Panc1 (cell line): Measurements from ENCODE around the gene TMEM88. TPM values are rescaled to one million over a fixed set of nuclear protein-coding genes. Genes with fewer than 3 reads are reported as not detected.
A peak's percentile ranks its signal among the peaks of the same experiment; 100 is the strongest.

Experiments used
- ATAC-seq: fragments of 200-7000 bp; cut with Tn5 transposase; 2 replicates; pipeline ENCODE4 v1.9.1; 2020; ENCODE audit warnings: mild to moderate bottlenecking, moderate library complexity
- BruUV-seq: library from RNA; stranded (reverse); fragments of 400-500 nt; replicated peaks from 2 replicates; lab custom pipeline; 2021; lab: Mats Ljungman, UMichigan
- CTCF ChIA-PET: fragments of 300-600 bp; sonication (Branson Sonifier 250); formaldehyde crosslinking; loops from one replicate; lab custom pipeline; 2022; ENCODE audit warnings: antibody characterized with exemption; lab: Charles Lee
- POLR2A ChIA-PET: fragments of 300-600 bp; sonication (Branson Sonifier 250); formaldehyde crosslinking; loops from one replicate; lab custom pipeline; 2022; ENCODE audit warnings: antibody characterized with exemption; lab: Charles Lee
- DNase-seq: peaks from one replicate; pipeline ENCODE4 v3.0.0-alpha.2; 2010; ENCODE audit warnings: low read depth, low spot score
- H3K27ac ChIP-seq: 2 replicates; pipeline ENCODE4 v1.5.1; 2011; ENCODE audit warnings: mild to moderate bottlenecking, low read length, inconsistent platforms
- H3K27me3 ChIP-seq: fragments of 200-500 bp; sonication (Bioruptor generic); 2 replicates; pipeline ENCODE4 v1.6.0; 2014; ENCODE audit warnings: low read length, inconsistent platforms; ENCODE audit not compliant: control insufficient read depth, insufficient read depth
- H3K36me3 ChIP-seq: fragments of 200-500 bp; sonication (Bioruptor generic); 2 replicates; pipeline ENCODE4 v1.5.1; 2014; ENCODE audit warnings: inconsistent platforms, mild to moderate bottlenecking, low read length, moderate library complexity; ENCODE audit not compliant: control insufficient read depth, insufficient read depth
- H3K4me1 ChIP-seq: 2 replicates; pipeline ENCODE4 v1.5.1; 2011; ENCODE audit warnings: inconsistent platforms, mild to moderate bottlenecking, low read length, moderate library complexity; ENCODE audit not compliant: control insufficient read depth, insufficient read depth
- H3K4me3 ChIP-seq, 2 experiments: 2 replicates each; pipeline ENCODE4 v1.5.1; 2011 to 2012; ENCODE audit warnings: low read depth in 2 of 2, low read length in 2 of 2, mild to moderate bottlenecking in 2 of 2, inconsistent platforms in 1 of 2, moderate library complexity in 1 of 2
- H3K9me3 ChIP-seq: fragments of 200-500 bp; sonication (Bioruptor generic); 2 replicates; pipeline ENCODE4 v1.5.1; 2014; ENCODE audit warnings: low read depth, mild to moderate bottlenecking, inconsistent platforms, low read length, moderate library complexity; ENCODE audit not compliant: control insufficient read depth, insufficient read depth
- POLR2AphosphoS5 ChIP-seq: IDR thresholded peaks from 2 replicates; pipeline ENCODE4 v1.6.1; 2012; ENCODE audit warnings: mild to moderate bottlenecking, low read depth, low read length, moderate library complexity
- SIN3A ChIP-seq: IDR thresholded peaks from 2 replicates; pipeline ENCODE4 v1.6.1; 2012; ENCODE audit warnings: low read depth, mild to moderate bottlenecking, low read length, moderate library complexity, borderline replicate concordance; ENCODE audit not compliant: insufficient read depth
- TCF7L2 ChIP-seq: IDR thresholded peaks from 2 replicates; pipeline ENCODE4 v1.6.1; 2011; ENCODE audit warnings: mild to moderate bottlenecking, low read depth, low read length, inconsistent platforms
- in situ Hi-C: cut with HindIII; loops from 2 replicates; pipeline ENCODE4 v1.10.0; 2016; ENCODE audit warnings: low sequenced_read_pairs, low pct_unique_long_range_greater_than_20kb
- intact Hi-C: fragments of 100-400 bp; cut with micrococcal nuclease; formaldehyde crosslinking; loops from one replicate; pipeline ENCODE4 v1.10.0; 2022; ENCODE audit not compliant: unreplicated experiment
- total RNA-seq: library from RNA; stranded (reverse); gene quantifications from one replicate; pipeline ENCODE4 v1.2.1, GENCODE V29; 2021; ENCODE audit not compliant: unreplicated experiment
- TF ChIP-seq, protein P1 (sequence below), 2 experiments: IDR thresholded peaks; 2 replicates each; pipeline ENCODE4 v1.6.1; 2011 to 2012; ENCODE audit warnings: low read depth in 2 of 2, control low read depth in 1 of 2, low read length in 1 of 2, mild to moderate bottlenecking in 1 of 2, moderate library complexity in 1 of 2; ENCODE audit not compliant: insufficient read depth in 1 of 2
- TF ChIP-seq, protein P2 (sequence below): fragments of 450-650 bp; IDR thresholded peaks from 2 replicates; pipeline ENCODE4 v1.5.1; 2017; ENCODE audit warnings: mild to moderate bottlenecking

Gene TMEM88
- total RNA-seq, 1 experiment from 2014 or later = 1.6 TPM

DNA sequence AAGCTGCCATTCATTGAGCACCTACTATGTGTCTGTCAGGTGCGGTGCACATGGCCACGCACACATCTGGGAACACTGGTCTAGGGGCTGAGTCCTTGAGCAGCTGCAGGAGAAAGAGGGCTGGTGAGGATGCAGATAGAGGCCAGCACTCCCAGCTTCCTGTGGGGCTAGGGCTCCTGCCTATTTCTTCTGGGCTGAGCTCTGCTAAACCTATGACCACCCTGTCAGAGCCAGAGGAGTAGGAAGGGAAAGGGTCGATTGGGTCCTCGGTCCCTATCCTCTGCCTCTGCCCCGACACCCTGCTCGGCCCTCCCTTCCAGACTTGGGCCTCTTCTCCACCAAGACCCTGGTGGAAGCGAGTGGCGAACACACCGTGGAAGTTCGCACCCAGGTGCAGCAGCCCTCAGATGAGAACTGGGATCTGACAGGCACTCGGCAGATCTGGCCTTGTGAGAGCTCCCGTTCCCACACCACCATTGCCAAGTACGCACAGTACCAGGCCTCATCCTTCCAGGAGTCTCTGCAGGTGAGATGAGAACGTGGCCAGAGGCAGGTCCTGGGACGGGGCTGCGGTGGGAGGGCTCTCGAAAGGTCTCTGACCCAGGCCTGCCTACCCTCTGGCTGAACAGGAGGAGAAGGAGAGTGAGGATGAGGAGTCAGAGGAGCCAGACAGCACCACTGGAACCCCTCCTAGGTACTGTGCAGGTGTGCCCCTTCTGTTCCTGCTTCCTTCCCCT is 4.0 kb upstream of the TMEM88 start:
- H3K4me1 ChIP-seq = peaks cover 10% of the 10 kb centered on the region
- in situ Hi-C loops = no loop called here
- H3K4me3 ChIP-seq = no peak overlapping the region
- no peaks in the 10 kb centered on the region for H3K36me3 ChIP-seq
- intact Hi-C loops = loop anchor here (10.0 kb wide), 1 partner anchor 106 kb away; no protein-coding TSS in a partner anchor
- H3K27me3 ChIP-seq = no peaks in the 10 kb centered on the region
- ATAC-seq (no peak), DNase-seq (no peak)
- ChIA-PET POLR2A (interaction anchor here (0.6 kb wide), 1 partner anchor 138 kb away, joined by 3 read pairs; no protein-coding TSS in a partner anchor), CTCF (interaction anchor here (0.9 kb wide), 1 partner anchor 19 kb away, joined by 3 read pairs; no protein-coding TSS in a partner anchor)
- H3K9me3 ChIP-seq = no peaks in the 10 kb centered on the region
- H3K27ac ChIP-seq = no peak overlapping the region
- TSS peak; percentile 37 for BruUV-seq
- TF ChIP-seq, protein P1, sequence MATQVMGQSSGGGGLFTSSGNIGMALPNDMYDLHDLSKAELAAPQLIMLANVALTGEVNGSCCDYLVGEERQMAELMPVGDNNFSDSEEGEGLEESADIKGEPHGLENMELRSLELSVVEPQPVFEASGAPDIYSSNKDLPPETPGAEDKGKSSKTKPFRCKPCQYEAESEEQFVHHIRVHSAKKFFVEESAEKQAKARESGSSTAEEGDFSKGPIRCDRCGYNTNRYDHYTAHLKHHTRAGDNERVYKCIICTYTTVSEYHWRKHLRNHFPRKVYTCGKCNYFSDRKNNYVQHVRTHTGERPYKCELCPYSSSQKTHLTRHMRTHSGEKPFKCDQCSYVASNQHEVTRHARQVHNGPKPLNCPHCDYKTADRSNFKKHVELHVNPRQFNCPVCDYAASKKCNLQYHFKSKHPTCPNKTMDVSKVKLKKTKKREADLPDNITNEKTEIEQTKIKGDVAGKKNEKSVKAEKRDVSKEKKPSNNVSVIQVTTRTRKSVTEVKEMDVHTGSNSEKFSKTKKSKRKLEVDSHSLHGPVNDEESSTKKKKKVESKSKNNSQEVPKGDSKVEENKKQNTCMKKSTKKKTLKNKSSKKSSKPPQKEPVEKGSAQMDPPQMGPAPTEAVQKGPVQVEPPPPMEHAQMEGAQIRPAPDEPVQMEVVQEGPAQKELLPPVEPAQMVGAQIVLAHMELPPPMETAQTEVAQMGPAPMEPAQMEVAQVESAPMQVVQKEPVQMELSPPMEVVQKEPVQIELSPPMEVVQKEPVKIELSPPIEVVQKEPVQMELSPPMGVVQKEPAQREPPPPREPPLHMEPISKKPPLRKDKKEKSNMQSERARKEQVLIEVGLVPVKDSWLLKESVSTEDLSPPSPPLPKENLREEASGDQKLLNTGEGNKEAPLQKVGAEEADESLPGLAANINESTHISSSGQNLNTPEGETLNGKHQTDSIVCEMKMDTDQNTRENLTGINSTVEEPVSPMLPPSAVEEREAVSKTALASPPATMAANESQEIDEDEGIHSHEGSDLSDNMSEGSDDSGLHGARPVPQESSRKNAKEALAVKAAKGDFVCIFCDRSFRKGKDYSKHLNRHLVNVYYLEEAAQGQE (IDR thresholded peaks at IDR 0.05; ENCODE audit: insufficient read depth in 1 of 2, low read depth in 2 of 2, low read length in 1 of 2) = no peak
- TF ChIP-seq TCF7L2 = no peak
- no peak for TF ChIP-seq POLR2AphosphoS5
- TF ChIP-seq, protein P2, sequence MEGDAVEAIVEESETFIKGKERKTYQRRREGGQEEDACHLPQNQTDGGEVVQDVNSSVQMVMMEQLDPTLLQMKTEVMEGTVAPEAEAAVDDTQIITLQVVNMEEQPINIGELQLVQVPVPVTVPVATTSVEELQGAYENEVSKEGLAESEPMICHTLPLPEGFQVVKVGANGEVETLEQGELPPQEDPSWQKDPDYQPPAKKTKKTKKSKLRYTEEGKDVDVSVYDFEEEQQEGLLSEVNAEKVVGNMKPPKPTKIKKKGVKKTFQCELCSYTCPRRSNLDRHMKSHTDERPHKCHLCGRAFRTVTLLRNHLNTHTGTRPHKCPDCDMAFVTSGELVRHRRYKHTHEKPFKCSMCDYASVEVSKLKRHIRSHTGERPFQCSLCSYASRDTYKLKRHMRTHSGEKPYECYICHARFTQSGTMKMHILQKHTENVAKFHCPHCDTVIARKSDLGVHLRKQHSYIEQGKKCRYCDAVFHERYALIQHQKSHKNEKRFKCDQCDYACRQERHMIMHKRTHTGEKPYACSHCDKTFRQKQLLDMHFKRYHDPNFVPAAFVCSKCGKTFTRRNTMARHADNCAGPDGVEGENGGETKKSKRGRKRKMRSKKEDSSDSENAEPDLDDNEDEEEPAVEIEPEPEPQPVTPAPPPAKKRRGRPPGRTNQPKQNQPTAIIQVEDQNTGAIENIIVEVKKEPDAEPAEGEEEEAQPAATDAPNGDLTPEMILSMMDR = no peak
- no peak for TF ChIP-seq SIN3A

DNA sequence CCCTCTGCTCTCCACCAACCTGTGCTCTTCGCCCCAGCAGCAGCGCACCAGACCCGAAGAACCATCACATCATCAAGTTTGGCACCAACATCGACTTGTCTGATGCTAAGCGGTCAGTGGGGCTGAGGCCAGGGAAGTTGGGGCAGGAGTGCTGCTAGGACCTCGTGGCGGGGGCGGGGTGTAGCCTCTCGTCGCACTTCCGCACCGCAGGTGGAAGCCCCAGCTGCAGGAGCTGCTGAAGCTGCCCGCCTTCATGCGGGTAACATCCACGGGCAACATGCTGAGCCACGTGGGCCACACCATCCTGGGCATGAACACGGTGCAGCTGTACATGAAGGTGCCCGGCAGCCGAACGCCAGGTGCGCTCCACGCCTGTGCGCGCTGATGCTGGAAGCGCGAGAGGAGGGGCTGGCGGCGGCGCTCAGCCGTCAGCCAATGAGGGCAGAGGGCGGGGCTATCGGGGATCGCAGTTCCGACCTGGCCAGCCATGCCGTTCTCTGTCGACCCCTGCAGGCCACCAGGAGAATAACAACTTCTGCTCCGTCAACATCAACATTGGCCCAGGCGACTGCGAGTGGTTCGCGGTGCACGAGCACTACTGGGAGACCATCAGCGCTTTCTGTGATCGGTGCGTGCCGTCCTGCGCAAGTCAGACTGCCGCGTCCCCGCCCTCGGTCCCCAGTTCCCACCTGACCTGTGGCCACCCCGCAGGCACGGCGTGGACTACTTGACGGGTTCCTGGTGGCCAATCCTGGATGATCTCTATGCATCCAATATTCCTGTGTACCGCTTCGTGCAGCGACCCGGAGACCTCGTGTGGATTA is 3.2 kb upstream of the TMEM88 start:
- ChIA-PET CTCF (interaction anchor here (0.9 kb wide), 1 partner anchor 20 kb away, joined by 3 read pairs; no protein-coding TSS in a partner anchor), POLR2A (no interaction called here)
- no peaks in the 10 kb centered on the region for H3K9me3 ChIP-seq
- no TSS peak for BruUV-seq
- no peaks in the 10 kb centered on the region for H3K27me3 ChIP-seq
- intact Hi-C loops (loop anchor here (10.0 kb wide), 1 partner anchor 107 kb away; no protein-coding TSS in a partner anchor), in situ Hi-C loops (no loop called here)
- no peak overlapping the region for H3K27ac ChIP-seq
- no peak for DNase-seq
- peaks cover 10% of the 10 kb centered on the region for H3K4me1 ChIP-seq
- TF ChIP-seq POLR2AphosphoS5 (no peak; the same call in 1 of the 2 replicates), TCF7L2 (no peak), SIN3A (peak; percentile 65; the same call in 1 of the 2 replicates)
- TF ChIP-seq, protein P2 = peak; percentile 98
- TF ChIP-seq, protein P1 (IDR thresholded peaks at IDR 0.05; ENCODE audit: insufficient read depth in 1 of 2, low read depth in 2 of 2, low read length in 1 of 2) = no peak
- peak; percentile 91 for ATAC-seq
- H3K4me3 ChIP-seq = peak overlapping the region in 1 of 2 experiments; percentile 8; a peak in 1 of 4 replicates
- H3K36me3 ChIP-seq = peaks cover 2% of the 10 kb centered on the region; the same call in 1 of the 2 replicates
